ENCODE data around the gene GPR179. TPM values are rescaled to one million over a fixed set of nuclear protein-coding genes. Genes with fewer than 3 reads are reported as not detected.

The GPR179 gene
- polyA plus RNA-seq, 3 donors: not detected

DNA sequence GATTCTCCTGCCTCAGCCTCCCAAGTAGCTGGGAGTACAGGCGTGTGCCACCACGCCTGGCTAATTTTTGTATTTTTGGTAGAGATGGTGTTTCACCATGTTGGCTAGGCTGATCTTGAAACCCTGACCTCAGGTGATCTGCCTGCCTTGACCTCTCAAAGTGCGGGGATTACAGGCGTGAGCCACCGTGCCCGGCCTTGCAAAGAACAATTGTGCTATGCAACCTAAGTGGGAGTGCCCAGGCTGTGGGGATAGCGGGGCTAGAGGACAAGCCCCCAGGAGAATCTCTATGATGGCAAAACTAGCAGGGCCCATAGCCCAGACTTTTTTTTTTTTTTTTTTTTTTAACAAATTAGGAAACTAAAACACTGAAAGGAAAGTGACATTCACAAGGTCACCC is 2.0 kb upstream of the GPR179 start:
- TF ChIP-seq, protein P1, sequence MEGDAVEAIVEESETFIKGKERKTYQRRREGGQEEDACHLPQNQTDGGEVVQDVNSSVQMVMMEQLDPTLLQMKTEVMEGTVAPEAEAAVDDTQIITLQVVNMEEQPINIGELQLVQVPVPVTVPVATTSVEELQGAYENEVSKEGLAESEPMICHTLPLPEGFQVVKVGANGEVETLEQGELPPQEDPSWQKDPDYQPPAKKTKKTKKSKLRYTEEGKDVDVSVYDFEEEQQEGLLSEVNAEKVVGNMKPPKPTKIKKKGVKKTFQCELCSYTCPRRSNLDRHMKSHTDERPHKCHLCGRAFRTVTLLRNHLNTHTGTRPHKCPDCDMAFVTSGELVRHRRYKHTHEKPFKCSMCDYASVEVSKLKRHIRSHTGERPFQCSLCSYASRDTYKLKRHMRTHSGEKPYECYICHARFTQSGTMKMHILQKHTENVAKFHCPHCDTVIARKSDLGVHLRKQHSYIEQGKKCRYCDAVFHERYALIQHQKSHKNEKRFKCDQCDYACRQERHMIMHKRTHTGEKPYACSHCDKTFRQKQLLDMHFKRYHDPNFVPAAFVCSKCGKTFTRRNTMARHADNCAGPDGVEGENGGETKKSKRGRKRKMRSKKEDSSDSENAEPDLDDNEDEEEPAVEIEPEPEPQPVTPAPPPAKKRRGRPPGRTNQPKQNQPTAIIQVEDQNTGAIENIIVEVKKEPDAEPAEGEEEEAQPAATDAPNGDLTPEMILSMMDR (IDR thresholded peaks at IDR 0.05): no peak
- H3K9ac ChIP-seq (ENCODE audit: insufficient read depth, low read length, poor library complexity, severe bottlenecking): no peak overlapping the region
- no peaks in the 10 kb centered on the region for H3K27me3 ChIP-seq (ENCODE audit: control insufficient read depth in 2 of 2, insufficient read depth in 2 of 2, low read length in 2 of 2)
- no peak overlapping the region for H2AFZ ChIP-seq (ENCODE audit: insufficient read depth, low read depth, low read length, poor library complexity, severe bottlenecking)
- no peaks in the 10 kb centered on the region for H3K9me3 ChIP-seq (replicated peaks in 1 of 2; ENCODE audit: control insufficient read depth in 1 of 2, insufficient read depth in 1 of 2, low read length in 2 of 2)
- intact Hi-C loops (cut with micrococcal nuclease): no loop called here
- Mint-ChIP-seq H3K4me3 (no peak overlapping the region), H3K27ac (no peak overlapping the region), H3K27me3 (ENCODE audit: low read depth in 3 of 3) (peaks cover 1 to 3% (median 1%) of the 10 kb centered on the region in 3 donors), H3K4me1 (peaks cover 2% of the 10 kb centered on the region), H3K36me3 (no peaks in the 10 kb centered on the region), H3K9me3 (no peaks in the 10 kb centered on the region)
- H3K27ac ChIP-seq (ENCODE audit: low read depth in 1 of 2, low read length in 2 of 2): no peak overlapping the region
- no peaks in the 10 kb centered on the region for H3K79me2 ChIP-seq (ENCODE audit: insufficient read depth, low read length)
- 95% methylated on average over 7 of the region's 7 CpGs for WGBS (ENCODE audit: insufficient coverage)
- H3K36me3 ChIP-seq (replicated peaks in 1 of 2; ENCODE audit: control insufficient read depth in 1 of 2, insufficient read depth in 2 of 2, low read length in 2 of 2): no peaks in the 10 kb centered on the region
- H4K20me1 ChIP-seq (ENCODE audit: insufficient read depth, low read length): no peaks in the 10 kb centered on the region
- H3K4me1 ChIP-seq (ENCODE audit: control insufficient read depth in 1 of 2, insufficient read depth in 2 of 2, low read length in 2 of 2): peaks cover 0 to under 1% of the 10 kb centered on the region in 2 donors
- no peak overlapping the region for H3K4me3 ChIP-seq (replicated peaks in 1 of 3; ENCODE audit: low read depth in 2 of 3, low read length in 3 of 3)
- no peak for DNase-seq
- H3K4me2 ChIP-seq (replicated peaks; ENCODE audit: extremely low read depth, low read length, poor library complexity, severe bottlenecking): no peak overlapping the region

DNA sequence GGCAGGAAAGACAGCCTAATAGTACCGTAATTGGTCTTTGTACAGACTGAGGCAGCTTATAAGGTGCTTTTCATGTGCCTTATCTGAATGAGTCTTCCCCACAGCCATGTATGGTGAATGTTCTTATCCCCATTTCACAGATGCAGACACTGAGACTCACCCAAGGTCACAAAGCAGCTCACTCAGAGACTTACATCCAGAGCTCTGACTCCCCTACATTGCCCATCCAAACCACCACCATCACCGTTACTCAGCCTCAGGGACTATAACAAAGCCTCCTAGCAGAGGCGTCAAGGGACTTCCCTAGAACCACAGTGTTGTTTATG is 627 bp upstream of the GPR179 start:
- H3K27me3 Mint-ChIP-seq (ENCODE audit: low read depth in 3 of 3): peaks cover 1% of the 10 kb centered on the region in 3 donors
- intact Hi-C loops (cut with micrococcal nuclease): no loop called here
- Histone ChIP-seq H4K20me1 (ENCODE audit: insufficient read depth, low read length) (no peaks in the 10 kb centered on the region), H3K4me3 (replicated peaks in 1 of 3; ENCODE audit: low read depth in 2 of 3, low read length in 3 of 3) (no peak overlapping the region), H3K27ac (ENCODE audit: low read depth in 1 of 2, low read length in 2 of 2) (no peak overlapping the region), H3K9ac (ENCODE audit: insufficient read depth, low read length, poor library complexity, severe bottlenecking) (no peak overlapping the region), H3K9me3 (replicated peaks in 1 of 2; ENCODE audit: control insufficient read depth in 1 of 2, insufficient read depth in 1 of 2, low read length in 2 of 2) (no peaks in the 10 kb centered on the region), H3K79me2 (ENCODE audit: insufficient read depth, low read length) (no peaks in the 10 kb centered on the region), H2AFZ (ENCODE audit: insufficient read depth, low read depth, low read length, poor library complexity, severe bottlenecking) (no peak overlapping the region), H3K4me2 (replicated peaks; ENCODE audit: extremely low read depth, low read length, poor library complexity, severe bottlenecking) (no peak overlapping the region), H3K27me3 (ENCODE audit: control insufficient read depth in 2 of 2, insufficient read depth in 2 of 2, low read length in 2 of 2) (no peaks in the 10 kb centered on the region), H3K4me1 (ENCODE audit: control insufficient read depth in 1 of 2, insufficient read depth in 2 of 2, low read length in 2 of 2) (no peaks in the 10 kb centered on the region), H3K36me3 (replicated peaks in 1 of 2; ENCODE audit: control insufficient read depth in 1 of 2, insufficient read depth in 2 of 2, low read length in 2 of 2) (no peaks in the 10 kb centered on the region)
- peaks cover 2% of the 10 kb centered on the region for H3K4me1 Mint-ChIP-seq
- H3K27ac Mint-ChIP-seq: no peak overlapping the region
- no peaks in the 10 kb centered on the region for H3K36me3 Mint-ChIP-seq
- H3K9me3 Mint-ChIP-seq: no peaks in the 10 kb centered on the region
- H3K4me3 Mint-ChIP-seq: no peak overlapping the region
- DNase-seq: no peak
- 100% methylated on average over 1 of the region's 3 CpGs for WGBS (ENCODE audit: insufficient coverage)
- TF ChIP-seq, protein P1 (IDR thresholded peaks at IDR 0.05): no peak
